ENCODE results near the gene GPR78. TPM values are rescaled to one million over a fixed set of nuclear protein-coding genes. Genes with fewer than 3 reads are reported as not detected.

Gene GPR78
- 0.20 TPM in 1 of 2 replicates, not detected in the other for total RNA-seq (2022)
- not detected for Bru-seq, nascent RNA
- not detected for BruChase-seq, experiment 1, labeled RNA remaining after a 6-hour chase
- BruChase-seq, experiment 2, labeled RNA remaining after a 2-hour chase: not detected
- long read RNA-seq: 0 reads

- intact Hi-C loops (cut with micrococcal nuclease; ENCODE audit: unreplicated experiment): loop anchor here (10.0 kb wide), 1 partner anchor 396 kb away; no protein-coding TSS in a partner anchor
- no peak for TF ChIP-seq CTCF (IDR thresholded peaks at IDR 0.05; ENCODE audit: unreplicated experiment)
- H3K27ac Mint-ChIP-seq (ENCODE audit: unreplicated experiment): no peak within 1 kb of the TSS
- H3K27me3 Mint-ChIP-seq (ENCODE audit: unreplicated experiment): peaks cover 86% of the 10 kb centered on the region
- H3K4me3 Mint-ChIP-seq (ENCODE audit: low read depth, unreplicated experiment): no peak within 1 kb of the TSS
- CTCF ChIA-PET: no interaction called here
- no peaks in the 10 kb centered on the region for H3K9me3 Mint-ChIP-seq (ENCODE audit: low read depth, unreplicated experiment)
- peak; percentile 68 for DNase-seq
- H3K4me1 Mint-ChIP-seq (ENCODE audit: low read depth, unreplicated experiment): no peaks in the 10 kb centered on the region
- no TSS peak for BruUV-seq (replicated peaks)
- H3K36me3 Mint-ChIP-seq (ENCODE audit: insufficient read depth, unreplicated experiment): peaks cover 9% of the 10 kb centered on the region
Observed at GRCh38 chr4:8580321-8581093, at the start of gene GPR78. Gene GPR78, plus strand, starts transcription at chr4:8580392. Its CDS starts 591 bp downstream, at chr4:8580983.

- peak overlapping the region; percentile 51 for H3K27ac Mint-ChIP-seq (ENCODE audit: unreplicated experiment)
- BruUV-seq (replicated peaks): no TSS peak
- H3K4me3 Mint-ChIP-seq (ENCODE audit: low read depth, unreplicated experiment): no peak overlapping the region
- no peak for TF ChIP-seq CTCF (IDR thresholded peaks at IDR 0.05; ENCODE audit: unreplicated experiment)
- peak; percentile 25 for DNase-seq
- H3K27me3 Mint-ChIP-seq (ENCODE audit: unreplicated experiment): no peaks in the 10 kb centered on the region
- H3K36me3 Mint-ChIP-seq (ENCODE audit: insufficient read depth, unreplicated experiment): peaks cover 19% of the 10 kb centered on the region
- CTCF ChIA-PET: no interaction called here
- peaks cover 46% of the 10 kb centered on the region for H3K4me1 Mint-ChIP-seq (ENCODE audit: low read depth, unreplicated experiment)
- H3K9me3 Mint-ChIP-seq (ENCODE audit: low read depth, unreplicated experiment): no peaks in the 10 kb centered on the region
- intact Hi-C loops (cut with micrococcal nuclease; ENCODE audit: unreplicated experiment): loop anchor here (10.0 kb wide), 1 partner anchor 68 kb away; no protein-coding TSS in a partner anchor
Observed at GRCh38 chr4:8532245-8532781, 47.9 kb upstream of the GPR78 start.

- BruUV-seq (replicated peaks): no TSS peak
- H3K27me3 Mint-ChIP-seq (ENCODE audit: unreplicated experiment): no peaks in the 10 kb centered on the region
- no peak for TF ChIP-seq CTCF (IDR thresholded peaks at IDR 0.05; ENCODE audit: unreplicated experiment)
- CTCF ChIA-PET: interaction anchor here (1.0 kb wide), 1 partner anchor 17 kb away, joined by 3 read pairs; no protein-coding TSS in a partner anchor
- H3K36me3 Mint-ChIP-seq (ENCODE audit: insufficient read depth, unreplicated experiment): peaks cover 23% of the 10 kb centered on the region
- peak overlapping the region; percentile 62 for H3K4me3 Mint-ChIP-seq (ENCODE audit: low read depth, unreplicated experiment)
- H3K4me1 Mint-ChIP-seq (ENCODE audit: low read depth, unreplicated experiment): peaks cover 54% of the 10 kb centered on the region
- intact Hi-C loops (cut with micrococcal nuclease; ENCODE audit: unreplicated experiment): loop anchor here (10.0 kb wide), 1 partner anchor 69 kb away; no protein-coding TSS in a partner anchor
- peak overlapping the region; percentile 81 for H3K27ac Mint-ChIP-seq (ENCODE audit: unreplicated experiment)
- DNase-seq: no peak
- no peaks in the 10 kb centered on the region for H3K9me3 Mint-ChIP-seq (ENCODE audit: low read depth, unreplicated experiment)
Observed at GRCh38 chr4:8533274-8533865, 46.8 kb upstream of the GPR78 start.

GRCh38 chr4:8534129-8534528, 46.1 kb upstream of the GPR78 start:
- Mint-ChIP-seq H3K4me3 (ENCODE audit: low read depth, unreplicated experiment) (peak overlapping the region; percentile 62), H3K9me3 (ENCODE audit: low read depth, unreplicated experiment) (no peaks in the 10 kb centered on the region), H3K36me3 (ENCODE audit: insufficient read depth, unreplicated experiment) (peaks cover 23% of the 10 kb centered on the region), H3K27me3 (ENCODE audit: unreplicated experiment) (no peaks in the 10 kb centered on the region), H3K27ac (ENCODE audit: unreplicated experiment) (peak overlapping the region; percentile 81), H3K4me1 (ENCODE audit: low read depth, unreplicated experiment) (peaks cover 61% of the 10 kb centered on the region)
- no TSS peak for BruUV-seq (replicated peaks)
- CTCF ChIA-PET: interaction anchor here (1.0 kb wide), 2 partner anchors 13 to 18 kb away, joined by 3 read pairs; no protein-coding TSS in a partner anchor
- peak; percentile 73 for DNase-seq
- no peak for TF ChIP-seq CTCF (IDR thresholded peaks at IDR 0.05; ENCODE audit: unreplicated experiment)
- intact Hi-C loops (cut with micrococcal nuclease; ENCODE audit: unreplicated experiment): loop anchor here (10.0 kb wide), 1 partner anchor 69 kb away; no protein-coding TSS in a partner anchor

Data from Calu3 (cell line).